K562 (cell line): ENCODE measurements around the gene ZNF837. TPM values are rescaled to one million over a fixed set of nuclear protein-coding genes. Genes with fewer than 3 reads are reported as not detected.

Experiments
- ESRRB ChIP-seq: fragments of 250-450 bp; sonication (Bioruptor Pico); IDR thresholded peaks from 2 replicates; pipeline ENCODE4 v1.5.0; 2020; ENCODE audit warnings: mild to moderate bottlenecking, moderate library complexity, borderline replicate concordance
- HIVEP1 ChIP-seq: fragments of 250-450 bp; sonication (Bioruptor Pico); IDR thresholded peaks from 2 replicates; pipeline ENCODE4 v1.4.0; 2020; ENCODE audit warnings: mild to moderate bottlenecking
- IRF2 ChIP-seq: sonication (generic); formaldehyde crosslinking; IDR thresholded peaks from 2 replicates; pipeline ENCODE4 v1.8.1; 2022; ENCODE audit warnings: mild to moderate bottlenecking, missing genetic modification reagents
- NFXL1 ChIP-seq: fragments of 450-650 bp; formaldehyde crosslinking; IDR thresholded peaks from 2 replicates; pipeline ENCODE4 v1.4.0; 2021; ENCODE audit warnings: mild to moderate bottlenecking
- ZHX1 ChIP-seq: fragments of 150-350 bp; conservative IDR thresholded peaks from 2 replicates; pipeline ENCODE4 v1.6.1; 2014; ENCODE audit warnings: low read length
- polyA plus RNA-seq, 8 experiments: library from polyadenylated mRNA; depleted of rRNA in 4 of 8; stranded (reverse) in 5 of 8; unstranded in 3 of 8; fragments of >200 nt; fragmentation: Nextera tagmentation in 2 of 8; fragmentation: Illumina TruSeq in 1 of 8; extraction: Ambion mirVana in 2 of 8; extraction: Trizol in 1 of 8; gene quantifications; 2 replicates each; pipeline versions ENCODE4 v1.2.1 to v1.2.3, GENCODE V29; 2011 to 2014; ENCODE audit warnings: inconsistent platforms in 1 of 8, missing spikeins in 1 of 8
- total RNA-seq, 7 experiments: library from RNA; depleted of rRNA in 6 of 7; stranded (reverse); fragments of >200 nt in 6 of 7; fragmentation: Illumina TruSeq in 2 of 7; extraction: Trizol in 2 of 7; gene quantifications; 2 replicates each; pipeline versions ENCODE4 v1.2.1 to v1.2.3, GENCODE V29; 2011 to 2021; ENCODE audit warnings: low replicate concordance in 1 of 7
- TF ChIP-seq, protein P1 (sequence below), 2 experiments: fragments of 450-650 bp; IDR thresholded peaks; 2 replicates each; pipeline ENCODE4 v1.6.1; 2016
- TF ChIP-seq, protein P2 (sequence below): fragments of 250-450 bp; sonication (Bioruptor Pico); IDR thresholded peaks from 2 replicates; pipeline ENCODE4 v1.8.0; 2021; ENCODE audit warnings: moderate library complexity, mild to moderate bottlenecking, inconsistent platforms
- TF ChIP-seq, protein P3 (sequence below): fragments of 250-450 bp; sonication (Bioruptor Pico); IDR thresholded peaks from 2 replicates; pipeline ENCODE4 v1.4.0; 2020

The ZNF837 gene
- total and polyA plus RNA-seq, 9 of the 15 experiments (the other 6 are each of a cell fraction or from before 2014, with no cell fraction given): 0.11 to 2.1 (median 0.57) TPM; not detected in 4

GRCh38 chr19:58400916-58401839 lies 20.3 kb upstream of the ZNF837 start (continued):
- TF ChIP-seq, protein P1, sequence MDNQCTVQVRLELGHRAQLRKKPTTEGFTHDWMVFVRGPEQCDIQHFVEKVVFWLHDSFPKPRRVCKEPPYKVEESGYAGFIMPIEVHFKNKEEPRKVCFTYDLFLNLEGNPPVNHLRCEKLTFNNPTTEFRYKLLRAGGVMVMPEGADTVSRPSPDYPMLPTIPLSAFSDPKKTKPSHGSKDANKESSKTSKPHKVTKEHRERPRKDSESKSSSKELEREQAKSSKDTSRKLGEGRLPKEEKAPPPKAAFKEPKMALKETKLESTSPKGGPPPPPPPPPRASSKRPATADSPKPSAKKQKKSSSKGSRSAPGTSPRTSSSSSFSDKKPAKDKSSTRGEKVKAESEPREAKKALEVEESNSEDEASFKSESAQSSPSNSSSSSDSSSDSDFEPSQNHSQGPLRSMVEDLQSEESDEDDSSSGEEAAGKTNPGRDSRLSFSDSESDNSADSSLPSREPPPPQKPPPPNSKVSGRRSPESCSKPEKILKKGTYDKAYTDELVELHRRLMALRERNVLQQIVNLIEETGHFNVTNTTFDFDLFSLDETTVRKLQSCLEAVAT (IDR thresholded peaks at IDR 0.05): no peak
- TF ChIP-seq NFXL1 (CRISPR knock-in tag) (no peak), ZHX1 (no peak), IRF2 (no peak), ESRRB (no peak), HIVEP1 (CRISPR knock-in tag) (0 out of 2 replicates have a peak, but pooled peaks have one; percentile 14)
- TF ChIP-seq, protein P2, sequence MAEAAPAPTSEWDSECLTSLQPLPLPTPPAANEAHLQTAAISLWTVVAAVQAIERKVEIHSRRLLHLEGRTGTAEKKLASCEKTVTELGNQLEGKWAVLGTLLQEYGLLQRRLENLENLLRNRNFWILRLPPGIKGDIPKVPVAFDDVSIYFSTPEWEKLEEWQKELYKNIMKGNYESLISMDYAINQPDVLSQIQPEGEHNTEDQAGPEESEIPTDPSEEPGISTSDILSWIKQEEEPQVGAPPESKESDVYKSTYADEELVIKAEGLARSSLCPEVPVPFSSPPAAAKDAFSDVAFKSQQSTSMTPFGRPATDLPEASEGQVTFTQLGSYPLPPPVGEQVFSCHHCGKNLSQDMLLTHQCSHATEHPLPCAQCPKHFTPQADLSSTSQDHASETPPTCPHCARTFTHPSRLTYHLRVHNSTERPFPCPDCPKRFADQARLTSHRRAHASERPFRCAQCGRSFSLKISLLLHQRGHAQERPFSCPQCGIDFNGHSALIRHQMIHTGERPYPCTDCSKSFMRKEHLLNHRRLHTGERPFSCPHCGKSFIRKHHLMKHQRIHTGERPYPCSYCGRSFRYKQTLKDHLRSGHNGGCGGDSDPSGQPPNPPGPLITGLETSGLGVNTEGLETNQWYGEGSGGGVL (CRISPR knock-in tag): no peak
- TF ChIP-seq, protein P3, sequence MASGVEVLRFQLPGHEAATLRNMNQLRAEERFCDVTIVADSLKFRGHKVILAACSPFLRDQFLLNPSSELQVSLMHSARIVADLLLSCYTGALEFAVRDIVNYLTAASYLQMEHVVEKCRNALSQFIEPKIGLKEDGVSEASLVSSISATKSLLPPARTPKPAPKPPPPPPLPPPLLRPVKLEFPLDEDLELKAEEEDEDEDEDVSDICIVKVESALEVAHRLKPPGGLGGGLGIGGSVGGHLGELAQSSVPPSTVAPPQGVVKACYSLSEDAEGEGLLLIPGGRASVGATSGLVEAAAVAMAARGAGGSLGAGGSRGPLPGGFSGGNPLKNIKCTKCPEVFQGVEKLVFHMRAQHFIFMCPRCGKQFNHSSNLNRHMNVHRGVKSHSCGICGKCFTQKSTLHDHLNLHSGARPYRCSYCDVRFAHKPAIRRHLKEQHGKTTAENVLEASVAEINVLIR: peak; percentile 81
